GM12892 (cell line): ENCODE results near the gene RELN.

Experiments
- DNase-seq: peaks from one replicate; pipeline ENCODE4 v3.0.0; 2011; ENCODE audit not compliant: insufficient read length
- FAIRE-seq: peaks from 2 replicates; lab custom pipeline; 2011; peaks lifted over from hg19 to GRCh38; lab: Jason Lieb, UNC
- POLR2A ChIP-seq: IDR thresholded peaks from 2 replicates; pipeline ENCODE4 v1.6.1; 2011; ENCODE audit warnings: low read depth, low read length, control low read depth
- POLR2AphosphoS5 ChIP-seq: IDR thresholded peaks from 2 replicates; pipeline ENCODE4 v1.6.1; 2011; ENCODE audit warnings: low read depth, low read length, control low read depth
- TAF1 ChIP-seq: IDR thresholded peaks from 2 replicates; pipeline ENCODE4 v1.6.1; 2011; ENCODE audit warnings: low read depth, mild to moderate bottlenecking, control low read depth, low read length, borderline replicate concordance

RELN gene

DNA sequence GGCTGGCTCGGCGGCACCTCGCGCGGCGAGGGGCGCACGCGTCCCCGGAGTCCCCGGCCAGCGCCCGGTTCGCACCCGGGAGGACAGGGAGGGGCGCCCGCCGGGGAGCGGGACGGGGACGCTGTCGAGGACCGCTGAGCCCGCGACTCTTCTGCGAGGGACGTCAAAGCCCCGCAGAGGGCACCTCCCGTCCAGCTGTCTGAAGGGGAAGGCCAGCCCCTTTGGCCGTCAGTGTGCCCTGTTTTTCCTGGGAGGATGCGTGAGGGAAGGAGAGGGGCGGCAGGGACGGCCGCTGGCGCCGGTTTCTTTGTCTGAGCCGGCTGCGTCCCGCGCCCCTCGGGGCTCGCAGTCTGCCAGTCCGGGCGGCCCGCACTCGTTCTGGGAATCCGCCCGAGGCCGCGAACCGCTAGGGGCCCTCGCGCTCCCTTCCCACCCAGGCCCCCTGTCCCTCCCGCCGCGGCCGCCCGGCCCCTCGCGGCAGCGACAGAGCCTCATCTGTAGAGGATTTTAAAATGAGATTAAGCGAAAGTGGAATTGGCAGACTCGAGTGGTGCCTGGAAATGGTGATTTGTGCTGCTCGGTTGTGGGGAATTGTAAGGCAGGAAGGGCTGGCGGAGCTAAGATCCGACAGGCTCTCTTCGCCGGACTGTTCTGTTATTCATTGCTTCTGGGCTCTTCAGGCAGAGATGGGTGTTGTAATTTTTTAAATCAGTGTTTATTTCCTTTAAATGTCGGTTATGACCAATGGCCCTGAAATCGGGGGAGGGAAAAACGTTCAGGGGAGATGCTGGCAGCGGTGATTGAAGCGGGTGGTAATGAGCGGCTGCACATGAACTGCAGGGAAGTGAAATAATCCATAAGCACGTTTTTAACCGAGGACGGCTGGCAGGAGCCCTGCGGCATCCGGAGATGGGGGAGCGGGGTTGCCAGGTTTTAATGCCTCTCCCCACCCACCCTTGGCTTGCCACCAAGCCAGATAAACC, 618 bp upstream of the RELN start:
- no peak for FAIRE-seq
- TF ChIP-seq POLR2A (no peak), TAF1 (no peak), POLR2AphosphoS5 (no peak)
- peak; percentile 13 for DNase-seq

- DNase-seq (no peak), FAIRE-seq (no peak)
- TF ChIP-seq POLR2AphosphoS5, result no peak
- no peak for TF ChIP-seq POLR2A
- TF ChIP-seq TAF1, result no peak
These were observed 824 bp downstream of the RELN start for GRCh38 chr7:103988468-103989199.

DNA sequence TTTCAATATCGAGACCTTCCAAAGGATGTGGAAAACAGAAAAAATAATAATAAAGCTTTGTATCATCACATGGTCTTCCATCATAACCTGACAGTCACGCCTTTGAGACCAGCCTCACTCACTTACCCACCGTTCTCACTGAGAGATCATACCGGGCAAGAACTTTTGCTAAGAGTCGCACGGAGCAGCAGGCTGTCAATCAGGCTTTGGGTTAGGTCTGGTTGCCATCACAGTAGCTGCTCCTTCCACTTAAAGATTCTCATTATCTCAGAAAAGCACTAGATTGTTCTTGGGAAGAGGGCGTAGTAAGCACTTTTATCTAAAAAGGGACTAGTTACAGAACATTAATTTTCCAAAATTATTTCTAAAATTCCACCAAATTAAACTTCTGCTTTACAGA, 2.0 kb downstream of the RELN start:
- TF ChIP-seq POLR2A (no peak), TAF1 (no peak), POLR2AphosphoS5 (no peak)
- DNase-seq (no peak), FAIRE-seq (no peak)

- FAIRE-seq (no peak), DNase-seq (no peak)
These were observed 3.8 kb downstream of the RELN start for GRCh38 chr7:103985565-103986126.

GRCh38 chr7:103984050-103984449, 5.4 kb downstream of the RELN start:
- no peak for DNase-seq
- FAIRE-seq, result no peak
- TF ChIP-seq POLR2A, result no peak
- no peak for TF ChIP-seq TAF1
- TF ChIP-seq POLR2AphosphoS5, result no peak

More at GRCh38 chr7:103985565-103986126, 3.8 kb downstream of the RELN start:
- no peak for TF ChIP-seq POLR2A
- TF ChIP-seq POLR2AphosphoS5, result no peak
- TF ChIP-seq TAF1, result no peak

DNA sequence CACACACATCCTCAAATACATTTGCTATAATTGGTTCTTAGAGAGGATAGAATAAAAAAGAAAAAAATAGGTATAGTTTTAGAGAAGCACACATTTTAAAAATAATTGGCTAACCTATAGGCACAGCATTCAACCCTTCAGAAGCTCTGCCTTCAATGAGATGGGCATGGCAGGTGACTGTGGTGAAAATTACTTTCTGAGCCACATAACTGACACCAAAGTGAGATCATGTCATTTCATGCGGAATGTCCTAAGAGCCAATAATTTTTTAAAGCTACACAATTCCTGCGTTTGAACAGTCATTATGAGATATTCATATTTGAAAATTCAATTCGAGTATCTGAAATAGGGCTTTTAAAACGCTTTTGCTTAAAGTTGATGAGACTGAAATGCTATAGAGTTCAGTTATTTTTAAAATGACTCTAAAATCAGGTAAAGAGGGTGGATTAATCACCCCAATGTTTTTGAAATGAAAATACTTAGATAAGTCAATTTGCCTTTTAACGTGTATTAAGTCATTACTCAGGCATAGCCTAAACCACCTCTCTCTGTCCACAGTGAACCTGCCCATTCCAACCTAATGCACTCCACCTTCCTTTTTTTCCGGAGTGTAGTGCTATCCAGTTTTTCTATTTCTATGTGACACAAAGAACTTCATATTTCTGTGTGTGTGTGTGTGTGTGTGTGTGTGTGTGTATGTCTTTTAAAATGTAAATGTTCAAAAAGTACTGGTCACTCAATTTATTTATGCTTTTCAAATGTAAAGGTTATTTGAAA, 6.1 kb downstream of the RELN start:
- TF ChIP-seq POLR2A (no peak), TAF1 (no peak)
- no peak for DNase-seq
- FAIRE-seq, result no peak

GRCh38 chr7:103981003-103981423, 8.4 kb downstream of the RELN start:
- TF ChIP-seq POLR2A (no peak), TAF1 (no peak), POLR2AphosphoS5 (no peak)
- no peak for DNase-seq
- no peak for FAIRE-seq

DNA sequence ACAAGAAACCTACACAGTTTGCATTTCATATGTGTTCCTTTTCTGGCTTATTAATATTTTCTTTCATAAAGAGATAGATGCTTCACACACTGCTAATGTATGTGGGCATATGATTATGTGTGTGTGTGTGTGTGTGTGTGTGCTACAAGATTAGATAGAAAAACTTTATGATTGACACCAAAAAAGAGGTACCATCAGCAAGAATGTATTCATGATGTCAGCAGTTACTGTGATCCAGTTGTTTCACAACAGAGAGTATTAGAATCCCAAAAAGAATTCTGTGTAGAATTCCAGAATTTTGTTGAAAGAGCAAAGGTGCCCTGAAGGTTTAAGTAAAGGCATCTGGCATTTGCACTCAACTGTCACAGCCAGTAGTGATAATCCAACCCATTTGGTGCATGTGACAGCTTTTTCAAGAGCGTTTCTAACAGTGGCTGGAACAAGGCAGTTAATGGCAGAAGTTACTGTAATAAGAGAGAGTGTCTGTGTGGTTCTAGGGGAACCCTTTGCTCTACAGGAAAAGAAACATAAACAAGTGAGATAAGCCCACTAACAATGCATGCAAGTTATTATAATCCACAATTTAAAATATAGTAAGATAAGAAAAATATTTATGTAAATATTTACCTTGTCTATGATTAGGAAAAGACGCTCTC, 16.6 kb downstream of the RELN start:
- FAIRE-seq, result no peak
- no peak for TF ChIP-seq TAF1
- TF ChIP-seq POLR2AphosphoS5, result no peak
- TF ChIP-seq POLR2A, result no peak
- DNase-seq, result no peak

- DNase-seq, result no peak
- TF ChIP-seq POLR2AphosphoS5 (no peak), TAF1 (no peak), POLR2A (no peak)
- no peak for FAIRE-seq
These were observed 22.1 kb downstream of the RELN start for GRCh38 chr7:103967401-103967800.

DNA sequence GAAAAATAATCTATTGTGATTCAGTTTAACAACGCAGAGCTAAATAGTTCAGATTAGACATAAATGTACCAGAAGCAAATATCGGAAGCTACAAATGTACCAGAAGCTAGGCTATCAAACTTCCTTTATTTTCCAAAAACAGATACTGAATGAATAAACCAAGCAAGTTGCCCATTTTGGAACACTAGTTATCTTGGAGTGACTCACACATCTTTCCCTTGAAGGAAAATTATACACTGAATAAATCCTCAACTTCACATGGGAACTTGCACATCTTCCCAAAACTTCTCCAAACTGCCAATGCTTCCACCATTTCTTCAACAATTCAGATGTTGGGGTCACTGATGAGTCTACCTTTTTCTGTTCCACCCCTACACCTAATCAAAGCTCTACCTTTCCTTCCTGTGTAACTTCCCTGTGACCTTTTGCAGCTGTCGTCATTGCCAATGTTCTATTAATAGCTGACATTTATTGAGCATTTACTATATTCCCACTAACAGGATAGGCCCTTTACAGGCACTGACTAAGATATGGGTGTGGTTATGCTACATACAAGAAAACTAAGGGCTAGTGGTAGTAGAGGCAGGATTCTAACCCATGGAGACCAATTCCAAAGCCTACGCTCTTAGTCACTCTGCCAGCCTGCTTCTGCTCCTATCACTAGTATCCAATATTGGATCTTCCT, 22.7 kb downstream of the RELN start:
- TF ChIP-seq POLR2A (no peak), TAF1 (no peak), POLR2AphosphoS5 (no peak)
- DNase-seq, result no peak
- no peak for FAIRE-seq
